IMR-90 (cell line): ENCODE measurements around the gene SYNC. TPM values are rescaled to one million over a fixed set of nuclear protein-coding genes. Genes with fewer than 3 reads are reported as not detected.
A peak's percentile ranks its signal among the peaks of the same experiment; 100 is the strongest.

Experiments
- ATAC-seq: fragments of 200-7000 bp; cut with Tn5 transposase; 2 replicates; pipeline ENCODE4 v1.9.1; 2020; ENCODE audit warnings: low read depth, mild to moderate bottlenecking, moderate library complexity
- BruUV-seq: library from RNA; stranded (reverse); fragments of 400-500 nt; replicated peaks from 2 replicates; lab custom pipeline; 2021; lab: Mats Ljungman, UMichigan
- CTCF ChIA-PET: fragments of 300-600 bp; formaldehyde crosslinking; extraction: SDS; loops from one replicate; lab custom pipeline; 2021; ENCODE audit warnings: antibody characterized with exemption; lab: Yijun Ruan, JAX
- POLR2A ChIA-PET: fragments of 300-600 bp; sonication (Branson Sonifier 250); formaldehyde crosslinking; loops from one replicate; lab custom pipeline; 2022; ENCODE audit warnings: antibody characterized with exemption; ENCODE audit not compliant: unreplicated experiment; lab: Charles Lee
- DNase-seq: peaks from one replicate; pipeline ENCODE4 v3.0.0; 2013
- H2AFZ ChIP-seq: replicated peaks from 2 replicates; pipeline ENCODE3; 2013; ENCODE audit warnings: low read length, mild to moderate bottlenecking; ENCODE audit not compliant: poor library complexity
- H2AK5ac ChIP-seq: 2 replicates; pipeline ENCODE4 v1.6.1; 2013; ENCODE audit warnings: low read depth, low read length, inconsistent platforms
- H2AK9ac ChIP-seq: replicated peaks from 2 replicates; pipeline ENCODE3; 2013; ENCODE audit warnings: mild to moderate bottlenecking, low read depth, low read length, moderate library complexity; ENCODE audit not compliant: poor library complexity
- H2BK120ac ChIP-seq: 2 replicates; pipeline ENCODE4 v1.6.1; 2013; ENCODE audit warnings: low read depth, low read length, inconsistent platforms
- H2BK15ac ChIP-seq: 3 replicates; pipeline ENCODE4 v1.6.1; 2013; ENCODE audit warnings: low read depth, low read length, inconsistent platforms
- H2BK20ac ChIP-seq: 2 replicates; pipeline ENCODE4 v1.6.1; 2013; ENCODE audit warnings: low read depth, mild to moderate bottlenecking, inconsistent platforms, low read length, moderate library complexity
- H2BK5ac ChIP-seq: 2 replicates; pipeline ENCODE4 v1.6.1; 2013; ENCODE audit warnings: mild to moderate bottlenecking, low read depth, low read length, inconsistent platforms; ENCODE audit not compliant: poor library complexity, severe bottlenecking
- H3K14ac ChIP-seq: replicated peaks from 2 replicates; pipeline ENCODE4 v1.6.1; 2013; ENCODE audit warnings: low read depth, low read length, inconsistent platforms
- H3K18ac ChIP-seq: 2 replicates; pipeline ENCODE4 v1.6.1; 2013; ENCODE audit warnings: low read depth, low read length, control low read depth
- H3K23ac ChIP-seq: 2 replicates; pipeline ENCODE4 v1.6.1; 2013; ENCODE audit warnings: low read depth, low read length, inconsistent platforms
- H3K27ac ChIP-seq: 2 replicates; pipeline ENCODE4 v1.5.1; 2013; ENCODE audit warnings: mild to moderate bottlenecking, control low read depth, low read length; ENCODE audit not compliant: insufficient read depth
- H3K27me3 ChIP-seq: 2 replicates; pipeline ENCODE4 v1.6.1; 2013; ENCODE audit warnings: low read length; ENCODE audit not compliant: control insufficient read depth, insufficient read depth
- H3K36me3 ChIP-seq: 2 replicates; pipeline ENCODE4 v1.6.1; 2013; ENCODE audit warnings: low read length, mixed read lengths; ENCODE audit not compliant: control insufficient read depth, insufficient read depth
- H3K4ac ChIP-seq: 2 replicates; pipeline ENCODE4 v1.6.1; 2013; ENCODE audit warnings: low read depth, low read length, inconsistent platforms
- H3K4me1 ChIP-seq: 2 replicates; pipeline ENCODE4 v1.6.1; 2013; ENCODE audit warnings: low read length, mixed read lengths; ENCODE audit not compliant: control insufficient read depth, insufficient read depth
- H3K4me2 ChIP-seq: 2 replicates; pipeline ENCODE4 v1.6.1; 2013; ENCODE audit warnings: low read depth, mild to moderate bottlenecking, control low read depth, low read length, moderate library complexity
- H3K4me3 ChIP-seq: 2 replicates; pipeline ENCODE4 v1.5.1; 2013; ENCODE audit warnings: low read depth, mild to moderate bottlenecking, control low read depth, low read length, moderate library complexity; ENCODE audit not compliant: insufficient read depth
- H3K56ac ChIP-seq: 2 replicates; pipeline ENCODE4 v1.6.1; 2013; ENCODE audit warnings: low read length, inconsistent platforms; ENCODE audit not compliant: insufficient read depth; ENCODE audit errors: extremely low read depth
- H3K79me1 ChIP-seq, 2 experiments: 2 replicates each; pipeline ENCODE4 v1.6.1; 2013; ENCODE audit warnings: low read length in 2 of 2, inconsistent platforms in 1 of 2, low read depth in 1 of 2
- H3K9ac ChIP-seq: 2 replicates; pipeline ENCODE4 v1.6.1; 2013; ENCODE audit warnings: low read depth, low read length, control low read depth
- H3K9me1 ChIP-seq: 2 replicates; pipeline ENCODE4 v1.6.1; 2013; ENCODE audit warnings: low read length, inconsistent platforms; ENCODE audit not compliant: insufficient read depth
- H3K9me3 ChIP-seq: 2 replicates; pipeline ENCODE4 v1.6.1; 2013; ENCODE audit warnings: low read length; ENCODE audit not compliant: control insufficient read depth, insufficient read depth
- H4K20me1 ChIP-seq: 2 replicates; pipeline ENCODE4 v1.6.1; 2013; ENCODE audit warnings: low read length, inconsistent platforms; ENCODE audit not compliant: insufficient read depth
- H4K5ac ChIP-seq: 2 replicates; pipeline ENCODE4 v1.6.1; 2013; ENCODE audit warnings: mild to moderate bottlenecking, low read depth, low read length, control low read depth
- H4K8ac ChIP-seq, 2 experiments: 2 replicates each; pipeline ENCODE4 v1.6.1; 2013; ENCODE audit warnings: low read depth in 2 of 2, low read length in 2 of 2, control low read depth in 1 of 2, inconsistent platforms in 1 of 2
- H4K91ac ChIP-seq: 2 replicates; pipeline ENCODE4 v1.6.1; 2013; ENCODE audit warnings: low read depth, low read length, inconsistent platforms; ENCODE audit not compliant: insufficient read depth
- BHLHE40 ChIP-seq: fragments of 150-350 bp; IDR thresholded peaks from 2 replicates; pipeline ENCODE4 v1.6.1; 2016; ENCODE audit warnings: mild to moderate bottlenecking, low read depth, low read length
- FOS ChIP-seq: fragments of 150-350 bp; IDR thresholded peaks from 2 replicates; pipeline ENCODE4 v1.6.1; 2016; ENCODE audit warnings: low read depth, low read length
- MAFK ChIP-seq: IDR thresholded peaks from 2 replicates; pipeline ENCODE4 v1.6.1; 2012; ENCODE audit warnings: low read depth, low read length, improper control_type of control experiment
- MAZ ChIP-seq: IDR thresholded peaks from 2 replicates; pipeline ENCODE4 v1.6.1; 2012; ENCODE audit warnings: low read depth, mild to moderate bottlenecking, low read length, improper control_type of control experiment, moderate library complexity, borderline replicate concordance
- MXI1 ChIP-seq: IDR thresholded peaks from 2 replicates; pipeline ENCODE4 v1.6.1; 2012; ENCODE audit warnings: low read depth, mild to moderate bottlenecking, low read length, moderate library complexity, borderline replicate concordance
- NFE2L2 ChIP-seq: fragments of 150-350 bp; IDR thresholded peaks from 2 replicates; pipeline ENCODE4 v1.6.1; 2016; ENCODE audit warnings: low read depth, mild to moderate bottlenecking, low read length
- RAD21 ChIP-seq: IDR thresholded peaks from 2 replicates; pipeline ENCODE4 v1.6.1; 2012; ENCODE audit warnings: low read length, improper control_type of control experiment
- RCOR1 ChIP-seq: IDR thresholded peaks from 2 replicates; pipeline ENCODE4 v1.6.1; 2012; ENCODE audit warnings: mild to moderate bottlenecking, low read length, improper control_type of control experiment; ENCODE audit not compliant: insufficient replicate concordance
- RFX5 ChIP-seq: IDR thresholded peaks from 2 replicates; pipeline ENCODE4 v1.8.0; 2012; ENCODE audit warnings: low read depth, mild to moderate bottlenecking, low read length, moderate library complexity
- SMC3 ChIP-seq: fragments of 150-350 bp; IDR thresholded peaks from 2 replicates; pipeline ENCODE4 v1.6.1; 2016; ENCODE audit warnings: low read depth, mild to moderate bottlenecking, antibody characterized with exemption, low read length, moderate library complexity
- WGBS, 2 experiments: methylation state at CpG; one replicate each; pipeline versions ENCODE4 v1.1.5 to v1.1.7; 2013; ENCODE audit warnings: missing lambda C conversion rate in 2 of 2; ENCODE audit not compliant: insufficient read length in 1 of 2; ENCODE audit errors: extremely low coverage in 2 of 2; 5-methylcytosine and 5-hydroxymethylcytosine counted together
- dilution Hi-C: fragments of 300-500 bp; cut with HindIII; formaldehyde crosslinking; loops from one replicate; pipeline ENCODE4 v1.14.3; 2018; ENCODE audit warnings: low sequenced_read_pairs; ENCODE audit not compliant: unreplicated experiment
- in situ Hi-C: fragments of 300-500 bp; cut with MboI; formaldehyde crosslinking; loops from 3 replicates; pipeline ENCODE4 v1.14.3; 2019; ENCODE audit warnings: low sequenced_read_pairs, inconsistent platforms, mixed read lengths
- intact Hi-C: fragments of 100-400 bp; cut with micrococcal nuclease; formaldehyde crosslinking; loops from 2 replicates; pipeline ENCODE4 v1.10.0; 2022
- polyA plus RNA-seq, 3 experiments: library from polyadenylated mRNA; depleted of rRNA; stranded (reverse); fragments of >200 nt; gene quantifications; 2 replicates each; pipeline ENCODE4 v1.2.3, GENCODE V29; 2012; ENCODE audit warnings: low replicate concordance in 1 of 3
- total RNA-seq: library from RNA; depleted of rRNA; stranded (reverse); fragments of >200 nt; gene quantifications from 2 replicates; pipeline ENCODE4 v1.2.3, GENCODE V29; 2012
- TF ChIP-seq, protein P1 (sequence below): conservative IDR thresholded peaks from 2 replicates; pipeline ENCODE4 v1.5.1; 2012; ENCODE audit warnings: mild to moderate bottlenecking, low read depth, low read length, improper control_type of control experiment
- TF ChIP-seq, protein P2 (sequence below): fragments of 150-350 bp; IDR thresholded peaks from 2 replicates; pipeline ENCODE4 v1.6.1; 2016; ENCODE audit warnings: low read depth, mild to moderate bottlenecking, low read length, moderate library complexity, borderline replicate concordance

Gene SYNC
- total and polyA plus RNA-seq, 2 of the 4 experiments (the other 2 are of a cell fraction): 48.9 to 103 TPM

DNA sequence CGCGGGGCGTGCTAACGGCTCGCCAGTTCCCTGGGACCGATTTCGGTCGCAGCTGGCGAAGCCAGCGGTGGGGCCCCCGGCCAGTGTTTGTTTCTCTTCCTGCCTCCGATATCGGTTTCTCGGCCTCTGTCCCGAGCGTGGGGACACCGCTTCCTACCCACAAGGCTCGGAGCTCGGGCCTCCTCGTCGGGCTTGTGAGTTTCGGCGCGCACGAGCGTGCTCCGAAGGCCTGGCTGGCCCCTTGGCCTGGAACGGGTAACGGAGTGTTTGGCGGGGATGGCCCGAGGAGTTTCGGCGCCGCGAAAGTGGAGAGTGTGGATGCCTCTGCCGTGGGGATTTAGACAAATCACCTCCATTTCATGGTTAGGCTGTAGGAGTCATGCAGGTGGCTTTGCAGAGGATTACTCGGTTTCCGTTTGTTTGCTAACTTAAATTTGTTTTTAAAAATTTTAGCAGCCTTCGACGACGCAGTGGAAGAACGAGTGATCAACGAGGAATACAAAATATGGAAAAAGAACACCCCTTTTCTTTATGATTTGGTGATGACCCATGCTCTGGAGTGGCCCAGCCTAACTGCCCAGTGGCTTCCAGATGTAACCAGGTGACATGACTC, 51.0 kb downstream of the SYNC start:
- Histone ChIP-seq H3K9me1 (no peaks in the 10 kb centered on the region; the same call in 1 of the 2 replicates), H2BK20ac (no peak overlapping the region), H2BK5ac (peak overlapping the region; percentile 87), H3K9me3 (no peaks in the 10 kb centered on the region), H3K27me3 (no peaks in the 10 kb centered on the region), H3K14ac (peak overlapping the region; percentile 94), H2AK5ac (peak overlapping the region; percentile 91), H3K36me3 (peaks cover 17% of the 10 kb centered on the region), H3K56ac (peak overlapping the region; percentile 75), H3K4me1 (peaks cover 3% of the 10 kb centered on the region; the same call in 1 of the 2 replicates), H2BK15ac (no peak overlapping the region; the same call in 2 of the 3 replicates), H3K18ac (peak overlapping the region; percentile 36), H4K8ac (peak overlapping the region; percentile 68 to 75), H3K79me1 (peaks cover 16 to 46% of the 10 kb centered on the region in 2 experiments), H3K4ac (peak overlapping the region; percentile 96), H3K9ac (peak overlapping the region; percentile 91), H2AFZ (peak overlapping the region; percentile 90), H3K23ac (peak overlapping the region; percentile 84), H2AK9ac (peak overlapping the region; percentile 96), H3K4me2 (peak overlapping the region; percentile 98), H4K20me1 (peaks cover 3% of the 10 kb centered on the region; the same call in 1 of the 2 replicates), H4K91ac (peak overlapping the region; percentile 66), H2BK120ac (peak overlapping the region; percentile 46; the same call in 1 of the 2 replicates), H3K27ac (peak overlapping the region; percentile 96), H4K5ac (peak overlapping the region; percentile 58), H3K4me3 (peak overlapping the region; percentile 97)
- ATAC-seq (peak; percentile 6), DNase-seq (no peak)
- intact Hi-C loops: loop anchor here (2.0 kb wide), 2 partner anchors 51 to 203 kb away; partner anchors contain the start of gene SYNC
- ChIA-PET CTCF (interaction anchor here (0.6 kb wide), 1 partner anchor 14 kb away, joined by 4 read pairs; no protein-coding TSS in a partner anchor), POLR2A (no interaction called here)
- dilution Hi-C loops: no loop called here
- TF ChIP-seq MAZ (no peak), RAD21 (no peak), MXI1 (no peak), SMC3 (no peak), RCOR1 (no peak), MAFK (no peak), BHLHE40 (no peak), NFE2L2 (no peak), FOS (no peak), RFX5 (no peak)
- TF ChIP-seq, protein P1, sequence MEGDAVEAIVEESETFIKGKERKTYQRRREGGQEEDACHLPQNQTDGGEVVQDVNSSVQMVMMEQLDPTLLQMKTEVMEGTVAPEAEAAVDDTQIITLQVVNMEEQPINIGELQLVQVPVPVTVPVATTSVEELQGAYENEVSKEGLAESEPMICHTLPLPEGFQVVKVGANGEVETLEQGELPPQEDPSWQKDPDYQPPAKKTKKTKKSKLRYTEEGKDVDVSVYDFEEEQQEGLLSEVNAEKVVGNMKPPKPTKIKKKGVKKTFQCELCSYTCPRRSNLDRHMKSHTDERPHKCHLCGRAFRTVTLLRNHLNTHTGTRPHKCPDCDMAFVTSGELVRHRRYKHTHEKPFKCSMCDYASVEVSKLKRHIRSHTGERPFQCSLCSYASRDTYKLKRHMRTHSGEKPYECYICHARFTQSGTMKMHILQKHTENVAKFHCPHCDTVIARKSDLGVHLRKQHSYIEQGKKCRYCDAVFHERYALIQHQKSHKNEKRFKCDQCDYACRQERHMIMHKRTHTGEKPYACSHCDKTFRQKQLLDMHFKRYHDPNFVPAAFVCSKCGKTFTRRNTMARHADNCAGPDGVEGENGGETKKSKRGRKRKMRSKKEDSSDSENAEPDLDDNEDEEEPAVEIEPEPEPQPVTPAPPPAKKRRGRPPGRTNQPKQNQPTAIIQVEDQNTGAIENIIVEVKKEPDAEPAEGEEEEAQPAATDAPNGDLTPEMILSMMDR: no peak
- TF ChIP-seq, protein P2, sequence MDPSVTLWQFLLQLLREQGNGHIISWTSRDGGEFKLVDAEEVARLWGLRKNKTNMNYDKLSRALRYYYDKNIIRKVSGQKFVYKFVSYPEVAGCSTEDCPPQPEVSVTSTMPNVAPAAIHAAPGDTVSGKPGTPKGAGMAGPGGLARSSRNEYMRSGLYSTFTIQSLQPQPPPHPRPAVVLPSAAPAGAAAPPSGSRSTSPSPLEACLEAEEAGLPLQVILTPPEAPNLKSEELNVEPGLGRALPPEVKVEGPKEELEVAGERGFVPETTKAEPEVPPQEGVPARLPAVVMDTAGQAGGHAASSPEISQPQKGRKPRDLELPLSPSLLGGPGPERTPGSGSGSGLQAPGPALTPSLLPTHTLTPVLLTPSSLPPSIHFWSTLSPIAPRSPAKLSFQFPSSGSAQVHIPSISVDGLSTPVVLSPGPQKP: no peak
- no TSS peak for BruUV-seq
- WGBS, 2 experiments: 0% methylated on average over 3 of the region's 43 CpGs; no CpG with 5 or more reads in 1 of the 2 experiments
- in situ Hi-C loops: no loop called here
